HG02885 (cell line): Measurements from ENCODE around the gene GINS3.

Source experiments
- ATAC-seq: cut with Tn5 transposase; IDR thresholded peaks from one replicate; pipeline ENCODE4 v1.9.1; 2021; ENCODE audit warnings: mild to moderate bottlenecking; ENCODE audit not compliant: unreplicated experiment, poor library complexity

GINS3 gene

GRCh38 chr16:58392215-58393137 is at the start of gene GINS3:
GINS3 (plus strand) TSS chr16:58392471; CDS start chr16:58392602, 131 bp downstream.
- peak; percentile 97 for ATAC-seq

- ATAC-seq, result no peak
Observed at GRCh38 chr16:58343562-58343961, 48.7 kb upstream of the GINS3 start.

GRCh38 chr16:58345574-58346354 is 46.5 kb upstream of the GINS3 start:
- no peak for ATAC-seq

- no peak for ATAC-seq
Observed at GRCh38 chr16:58346831-58347371, 45.4 kb upstream of the GINS3 start.

GRCh38 chr16:58348986-58349385 is 43.3 kb upstream of the GINS3 start:
- ATAC-seq, result no peak

GRCh38 chr16:58352690-58353089 is 39.6 kb upstream of the GINS3 start:
- ATAC-seq, result no peak

GRCh38 chr16:58360041-58360634 is 32.1 kb upstream of the GINS3 start:
- ATAC-seq, result no peak

GRCh38 chr16:58361726-58362125 is 30.5 kb upstream of the GINS3 start:
- no peak for ATAC-seq

GRCh38 chr16:58363746-58364393 is 28.4 kb upstream of the GINS3 start:
- ATAC-seq, result no peak

- no peak for ATAC-seq
Observed at GRCh38 chr16:58365623-58366022, 26.6 kb upstream of the GINS3 start.

- no peak for ATAC-seq
Observed at GRCh38 chr16:58366247-58367031, 25.8 kb upstream of the GINS3 start.

- no peak for ATAC-seq
Observed at GRCh38 chr16:58367252-58367651, 25.0 kb upstream of the GINS3 start.

GRCh38 chr16:58371841-58372240 is 20.4 kb upstream of the GINS3 start:
- ATAC-seq, result no peak

GRCh38 chr16:58375386-58375785 is 16.9 kb upstream of the GINS3 start:
- ATAC-seq, result no peak

- ATAC-seq, result no peak
Observed at GRCh38 chr16:58377932-58378331, 14.3 kb upstream of the GINS3 start.

- ATAC-seq, result no peak
Observed at GRCh38 chr16:58378401-58378800, 13.9 kb upstream of the GINS3 start.

- no peak for ATAC-seq
Observed at GRCh38 chr16:58379736-58380135, 12.5 kb upstream of the GINS3 start.

- no peak for ATAC-seq
Observed at GRCh38 chr16:58381661-58382060, 10.6 kb upstream of the GINS3 start.

- ATAC-seq, result no peak
Observed at GRCh38 chr16:58384437-58385055, 7.7 kb upstream of the GINS3 start.
